Spinal cord (tissue), 10 donors: ENCODE results near the gene ARHGEF28. TPM values are rescaled to one million over a fixed set of nuclear protein-coding genes. Genes with fewer than 3 reads are reported as not detected.

Experiments
- DNase-seq, 6 donors: peaks; one replicate each; pipeline versions ENCODE4 v3.0.0 to v3.0.0-alpha.2; 2013 to 2015; ENCODE audit warnings: low spot score in 6 of 6, low read depth in 4 of 6
- H3K27ac ChIP-seq: one replicate; pipeline ENCODE4 v1.5.1; 2013; ENCODE audit warnings: low read depth, low read length, control low read depth
- H3K27me3 ChIP-seq: one replicate; pipeline ENCODE4 v1.6.1; 2013; ENCODE audit warnings: low read length; ENCODE audit not compliant: control insufficient read depth, insufficient read depth
- H3K36me3 ChIP-seq: one replicate; pipeline ENCODE4 v1.6.1; 2013; ENCODE audit warnings: low read length; ENCODE audit not compliant: control insufficient read depth, insufficient read depth
- H3K4me1 ChIP-seq: one replicate; pipeline ENCODE4 v1.6.1; 2013; ENCODE audit warnings: low read length; ENCODE audit not compliant: control insufficient read depth, insufficient read depth
- H3K4me3 ChIP-seq: one replicate; pipeline ENCODE4 v1.5.1; 2013; ENCODE audit warnings: low read depth, low read length, control low read depth
- H3K9me3 ChIP-seq: one replicate; pipeline ENCODE4 v1.6.1; 2013; ENCODE audit warnings: low read length; ENCODE audit not compliant: control insufficient read depth, insufficient read depth
- WGBS: methylation state at CpG from one replicate; pipeline ENCODE4 v1.1.5; 2013; ENCODE audit warnings: missing lambda C conversion rate; ENCODE audit not compliant: insufficient coverage; 5-methylcytosine and 5-hydroxymethylcytosine counted together
- polyA plus RNA-seq, 2 donors: library from polyadenylated mRNA; unstranded; fragments of 120-200 nt; gene quantifications; one replicate each; pipeline ENCODE4 v1.2.1, GENCODE V29; 2013; ENCODE audit not compliant: insufficient read length in 2 of 2
- total RNA-seq, 2 donors: library from RNA; depleted of rRNA in 1 of 2; stranded (reverse); fragments of 120-200 nt in 1 of 2; fragments of >200 nt in 1 of 2; gene quantifications; one replicate each; pipeline versions ENCODE4 v1.2.3 to v1.2.4, GENCODE V29; 2013 to 2014
- donor health status: healthy.

ARHGEF28 gene
- total and polyA plus RNA-seq, 4 donors: 13.6 to 25.7 (median 14.3) TPM

- DNase-seq: no peak
- Histone ChIP-seq H3K27ac (no peak overlapping the region), H3K9me3 (no peaks in the 10 kb centered on the region), H3K4me3 (no peak overlapping the region), H3K36me3 (peaks cover 16% of the 10 kb centered on the region), H3K4me1 (peaks cover 3% of the 10 kb centered on the region), H3K27me3 (no peaks in the 10 kb centered on the region)
- 84% methylated on average over 6 of the region's 6 CpGs for WGBS
Measured at GRCh38 chr5:73894860-73895259, 268.9 kb downstream of the ARHGEF28 start.

- peaks cover 3% of the 10 kb centered on the region for H3K4me1 ChIP-seq
- H3K9me3 ChIP-seq: no peaks in the 10 kb centered on the region
- 100% methylated on average over 1 of the region's 4 CpGs for WGBS
- no peak for DNase-seq
- no peaks in the 10 kb centered on the region for H3K27me3 ChIP-seq
- H3K36me3 ChIP-seq: peaks cover 16% of the 10 kb centered on the region
- H3K27ac ChIP-seq: no peak overlapping the region
- no peak overlapping the region for H3K4me3 ChIP-seq
Measured at GRCh38 chr5:73895471-73895870, 269.5 kb downstream of the ARHGEF28 start.

GRCh38 chr5:73896097-73896496, 270.1 kb downstream of the ARHGEF28 start:
- WGBS: 97% methylated on average over 3 of the region's 3 CpGs
- no peak overlapping the region for H3K4me3 ChIP-seq
- H3K27me3 ChIP-seq: no peaks in the 10 kb centered on the region

GRCh38 chr5:73896668-73897067, 270.7 kb downstream of the ARHGEF28 start:
- H3K36me3 ChIP-seq: peaks cover 16% of the 10 kb centered on the region
- no peak overlapping the region for H3K4me3 ChIP-seq
- peaks cover 3% of the 10 kb centered on the region for H3K4me1 ChIP-seq
- no peak for DNase-seq
- 94% methylated on average over 6 of the region's 12 CpGs for WGBS
- no peaks in the 10 kb centered on the region for H3K27me3 ChIP-seq
- no peak overlapping the region for H3K27ac ChIP-seq
- no peaks in the 10 kb centered on the region for H3K9me3 ChIP-seq

More at GRCh38 chr5:73896097-73896496, 270.1 kb downstream of the ARHGEF28 start:
- Histone ChIP-seq H3K4me1 (peaks cover 3% of the 10 kb centered on the region), H3K27ac (no peak overlapping the region), H3K9me3 (no peaks in the 10 kb centered on the region), H3K36me3 (peaks cover 16% of the 10 kb centered on the region)
- DNase-seq: no peak

- DNase-seq: no peak
- peaks cover 12% of the 10 kb centered on the region for H3K36me3 ChIP-seq
- no peaks in the 10 kb centered on the region for H3K9me3 ChIP-seq
- WGBS: 75% methylated on average over 4 of the region's 5 CpGs
- H3K4me1 ChIP-seq: peaks cover 6% of the 10 kb centered on the region
- H3K27me3 ChIP-seq: no peaks in the 10 kb centered on the region
- no peak overlapping the region for H3K4me3 ChIP-seq
- H3K27ac ChIP-seq: no peak overlapping the region
Measured at GRCh38 chr5:73897893-73898292, 271.9 kb downstream of the ARHGEF28 start.

GRCh38 chr5:73899055-73899454, 273.1 kb downstream of the ARHGEF28 start:
- Histone ChIP-seq H3K27ac (peak overlapping the region; percentile 77), H3K4me3 (no peak overlapping the region), H3K9me3 (no peaks in the 10 kb centered on the region), H3K4me1 (peaks cover 6% of the 10 kb centered on the region), H3K27me3 (no peaks in the 10 kb centered on the region), H3K36me3 (peaks cover 8% of the 10 kb centered on the region)
- no peak for DNase-seq
- WGBS: 63% methylated on average over 7 of the region's 9 CpGs

GRCh38 chr5:73899916-73900315, 273.9 kb downstream of the ARHGEF28 start:
- no peak for DNase-seq
- Histone ChIP-seq H3K4me1 (peaks cover 6% of the 10 kb centered on the region), H3K36me3 (peaks cover 6% of the 10 kb centered on the region), H3K4me3 (no peak overlapping the region), H3K27me3 (no peaks in the 10 kb centered on the region), H3K9me3 (no peaks in the 10 kb centered on the region), H3K27ac (peak overlapping the region; percentile 77)
- no CpG with 5 or more reads among the region's 3 CpGs for WGBS

- H3K4me1 ChIP-seq: peaks cover 6% of the 10 kb centered on the region
- 80% methylated on average over 2 of the region's 7 CpGs for WGBS
- H3K36me3 ChIP-seq: peaks cover 6% of the 10 kb centered on the region
- H3K9me3 ChIP-seq: no peaks in the 10 kb centered on the region
- no peak overlapping the region for H3K4me3 ChIP-seq
- no peaks in the 10 kb centered on the region for H3K27me3 ChIP-seq
- DNase-seq: no peak
- H3K27ac ChIP-seq: no peak overlapping the region
Measured at GRCh38 chr5:73900566-73900965, 274.6 kb downstream of the ARHGEF28 start.

GRCh38 chr5:73901043-73901442, 275.0 kb downstream of the ARHGEF28 start:
- H3K4me3 ChIP-seq: no peak overlapping the region
- H3K4me1 ChIP-seq: peaks cover 6% of the 10 kb centered on the region
- H3K27me3 ChIP-seq: no peaks in the 10 kb centered on the region
- DNase-seq: no peak
- 62% methylated on average over 10 of the region's 13 CpGs for WGBS
- H3K27ac ChIP-seq: no peak overlapping the region
- H3K9me3 ChIP-seq: no peaks in the 10 kb centered on the region
- H3K36me3 ChIP-seq: peaks cover 6% of the 10 kb centered on the region

- Histone ChIP-seq H3K9me3 (no peaks in the 10 kb centered on the region), H3K27ac (no peak overlapping the region), H3K4me3 (no peak overlapping the region), H3K36me3 (peaks cover 6% of the 10 kb centered on the region), H3K4me1 (peaks cover 6% of the 10 kb centered on the region), H3K27me3 (no peaks in the 10 kb centered on the region)
- peak in 1 of 6 donors; percentile 44 for DNase-seq
- WGBS: 80% methylated on average over 1 of the region's 4 CpGs
Measured at GRCh38 chr5:73901455-73901854, 275.5 kb downstream of the ARHGEF28 start.
